B cell (primary cell): Measurements from ENCODE around the gene B9D2. TPM values are rescaled to one million over a fixed set of nuclear protein-coding genes. Genes with fewer than 3 reads are reported as not detected.
"Not testable (repeated sequence)": the region's sequence is repeated elsewhere in the genome, so short reads cannot be mapped to it uniquely, and the experiment has no call there.

Source experiments
- ATAC-seq: fragments of 200-7000 bp; cut with Tn5 transposase; one replicate; pipeline ENCODE4 v1.10.0; 2021; ENCODE audit warnings: low read depth, mild to moderate bottlenecking, moderate number of reproducible peaks, moderate library complexity
- CTCF ChIA-PET: fragments of 350-600 bp; sonication (Branson Sonifier 250); formaldehyde crosslinking; loops from one replicate; lab custom pipeline; 2021; ENCODE audit warnings: antibody characterized with exemption, inconsistent platforms; lab: Charles Lee
- POLR2A ChIA-PET: fragments of 350-600 bp; sonication (Branson Sonifier 250); formaldehyde crosslinking; loops from one replicate; lab custom pipeline; 2021; ENCODE audit warnings: antibody characterized with exemption; lab: Charles Lee
- DNase-seq: peaks from one replicate; pipeline ENCODE4 v3.0.0; 2013
- H2AFZ ChIP-seq: 2 replicates; pipeline ENCODE4 v1.6.1; 2012; ENCODE audit warnings: mild to moderate bottlenecking, low read depth, low read length; ENCODE audit not compliant: insufficient read depth, poor library complexity, severe bottlenecking
- H3K27ac ChIP-seq, 2 donors: 1 replicate in 1 of 2; 2 replicates in 1 of 2; pipeline ENCODE4 v1.5.1; 2012 to 2013; ENCODE audit warnings: low read length in 2 of 2, mild to moderate bottlenecking in 2 of 2, moderate library complexity in 1 of 2
- H3K27me3 ChIP-seq, 4 experiments: fragments of 200-600 bp in 1 of 4; sonication (generic) in 1 of 4; replicated peaks in 1 of 4; 1 replicate in 2 of 4; 2 replicates in 2 of 4; pipeline versions ENCODE4 v1.6.1 to v1.7.0; 2013 to 2016; ENCODE audit warnings: low read length in 3 of 4, mild to moderate bottlenecking in 2 of 4, mixed read lengths in 1 of 4, moderate library complexity in 1 of 4; ENCODE audit not compliant: insufficient read depth in 4 of 4, control insufficient read depth in 3 of 4; ENCODE audit errors: control extremely low read depth in 1 of 4
- H3K36me3 ChIP-seq, 2 experiments: replicated peaks in 1 of 2; 1 replicate in 1 of 2; 2 replicates in 1 of 2; pipeline versions ENCODE4 v1.6.1 to v1.7.1; 2013; ENCODE audit warnings: low read length in 1 of 2; ENCODE audit not compliant: insufficient read depth in 2 of 2, control insufficient read depth in 1 of 2; ENCODE audit errors: control extremely low read depth in 1 of 2, extremely low read depth in 1 of 2
- H3K4me1 ChIP-seq, 2 donors: fragments of 200-600 bp in 1 of 2; sonication (generic) in 1 of 2; 1 replicate in 1 of 2; 2 replicates in 1 of 2; pipeline versions ENCODE4 v1.5.1 to v1.6.1; 2013 to 2017; ENCODE audit warnings: low read length in 2 of 2; ENCODE audit not compliant: control insufficient read depth in 2 of 2, insufficient read depth in 2 of 2
- H3K4me2 ChIP-seq: replicated peaks from 2 replicates; pipeline ENCODE3; 2012; ENCODE audit warnings: mild to moderate bottlenecking, low read depth, low read length; ENCODE audit not compliant: poor library complexity, severe bottlenecking
- H3K4me3 ChIP-seq, 5 experiments: fragments of 200-600 bp in 1 of 5; sonication (generic) in 1 of 5; 1 replicate in 3 of 5; 2 replicates in 2 of 5; pipeline versions ENCODE4 v1.5.1 to v1.7.0; 2011 to 2016; ENCODE audit warnings: low read length in 4 of 5, mild to moderate bottlenecking in 4 of 5, low read depth in 2 of 5, control low read depth in 1 of 5, moderate library complexity in 1 of 5; ENCODE audit not compliant: insufficient read depth in 1 of 5; ENCODE audit errors: control extremely low read depth in 1 of 5, extremely low read depth in 1 of 5
- H3K79me2 ChIP-seq: fragments of 200-600 bp; sonication (generic); one replicate; pipeline ENCODE4 v1.6.0; 2016; ENCODE audit warnings: low read length; ENCODE audit not compliant: control insufficient read depth, insufficient read depth
- H3K9ac ChIP-seq: fragments of 200-600 bp; sonication (generic); 2 replicates; pipeline ENCODE4 v1.6.1; 2017; ENCODE audit warnings: mild to moderate bottlenecking, low read length, moderate library complexity
- H3K9me3 ChIP-seq, 3 donors: one replicate each; pipeline versions ENCODE4 v1.6.1 to v1.7.1; 2013; ENCODE audit warnings: low read length in 2 of 3; ENCODE audit not compliant: control insufficient read depth in 2 of 3, insufficient read depth in 1 of 3; ENCODE audit errors: control extremely low read depth in 1 of 3
- H4K20me1 ChIP-seq: 2 replicates; pipeline ENCODE4 v1.6.0; 2012; ENCODE audit warnings: mild to moderate bottlenecking, low read length; ENCODE audit not compliant: insufficient read depth, control insufficient read depth, poor library complexity, severe bottlenecking
- H3K27ac Mint-ChIP-seq: one replicate; pipeline ENCODE4 v1.8.0; 2021; ENCODE audit warnings: mixed read lengths
- H3K27me3 Mint-ChIP-seq: one replicate; pipeline ENCODE4 v1.8.0; 2021; ENCODE audit warnings: mixed read lengths
- H3K4me1 Mint-ChIP-seq: one replicate; pipeline ENCODE4 v1.8.0; 2021; ENCODE audit warnings: mixed read lengths
- H3K4me3 Mint-ChIP-seq: one replicate; pipeline ENCODE4 v1.8.0; 2021; ENCODE audit warnings: mixed read lengths
- H3K9me3 Mint-ChIP-seq: one replicate; pipeline ENCODE4 v1.8.0; 2022; ENCODE audit warnings: mixed read lengths; ENCODE audit not compliant: insufficient read depth
- EZH2 ChIP-seq: IDR thresholded peaks from 2 replicates; pipeline ENCODE4 v1.6.1; 2012; ENCODE audit warnings: borderline replicate concordance, low read depth, mild to moderate bottlenecking, moderate library complexity, low read length; ENCODE audit not compliant: insufficient read depth, poor library complexity, severe bottlenecking
- WGBS: methylation state at CpG from one replicate; pipeline ENCODE4 v1.1.5; 2013; ENCODE audit warnings: missing lambda C conversion rate; ENCODE audit not compliant: insufficient coverage; 5-methylcytosine and 5-hydroxymethylcytosine counted together
- intact Hi-C: fragments of 100-400 bp; cut with micrococcal nuclease; formaldehyde crosslinking; loops from one replicate; pipeline ENCODE4 v1.10.0; 2022
- polyA plus RNA-seq: library from polyadenylated mRNA; depleted of rRNA; stranded (reverse); fragments of >200 nt; gene quantifications from 2 replicates; pipeline ENCODE4 v1.2.3, GENCODE V29; 2012
- total RNA-seq, 2 donors: library from RNA; stranded (reverse); fragments of 120-200 nt in 1 of 2; gene quantifications; 1 replicate in 1 of 2; 2 replicates in 1 of 2; pipeline versions ENCODE4 v1.2.3 to v1.2.4, GENCODE V29; 2013 to 2022
- TF ChIP-seq, protein P1 (sequence below): fragments of 200-600 bp; IDR thresholded peaks from one replicate; pipeline ENCODE4 v1.8.0; 2022; ENCODE audit warnings: antibody characterized with exemption, mild to moderate bottlenecking

B9D2 gene
- total and polyA plus RNA-seq, 2 donors (not counting 1 experiment from before 2014, with no cell fraction given): 9.9 to 17.5 TPM

DNA sequence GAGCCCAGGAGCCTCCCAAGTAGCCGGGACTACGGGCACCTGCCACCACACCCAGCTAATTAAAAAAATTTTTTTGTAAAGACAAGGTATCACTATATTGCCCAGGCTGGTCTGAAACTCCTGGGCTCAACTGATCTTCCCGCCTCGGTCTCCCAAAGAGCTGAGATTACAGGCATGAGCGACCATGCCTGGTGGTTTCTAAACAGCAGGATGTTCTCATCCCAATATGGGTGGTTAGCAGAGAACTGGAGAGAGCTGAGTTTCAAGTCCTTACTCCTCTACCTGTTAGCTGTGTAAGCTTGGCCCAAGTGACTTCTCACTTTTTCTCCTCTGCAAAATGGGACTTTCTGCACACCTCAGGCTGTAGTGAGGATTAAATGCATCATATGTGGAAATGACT lies 20.4 kb upstream of the B9D2 start:
- ATAC-seq: no peak
- no peak overlapping the region for H3K27ac ChIP-seq
- no peak overlapping the region for H3K4me2 ChIP-seq
- TF ChIP-seq EZH2: no peak
- TF ChIP-seq, protein P1, sequence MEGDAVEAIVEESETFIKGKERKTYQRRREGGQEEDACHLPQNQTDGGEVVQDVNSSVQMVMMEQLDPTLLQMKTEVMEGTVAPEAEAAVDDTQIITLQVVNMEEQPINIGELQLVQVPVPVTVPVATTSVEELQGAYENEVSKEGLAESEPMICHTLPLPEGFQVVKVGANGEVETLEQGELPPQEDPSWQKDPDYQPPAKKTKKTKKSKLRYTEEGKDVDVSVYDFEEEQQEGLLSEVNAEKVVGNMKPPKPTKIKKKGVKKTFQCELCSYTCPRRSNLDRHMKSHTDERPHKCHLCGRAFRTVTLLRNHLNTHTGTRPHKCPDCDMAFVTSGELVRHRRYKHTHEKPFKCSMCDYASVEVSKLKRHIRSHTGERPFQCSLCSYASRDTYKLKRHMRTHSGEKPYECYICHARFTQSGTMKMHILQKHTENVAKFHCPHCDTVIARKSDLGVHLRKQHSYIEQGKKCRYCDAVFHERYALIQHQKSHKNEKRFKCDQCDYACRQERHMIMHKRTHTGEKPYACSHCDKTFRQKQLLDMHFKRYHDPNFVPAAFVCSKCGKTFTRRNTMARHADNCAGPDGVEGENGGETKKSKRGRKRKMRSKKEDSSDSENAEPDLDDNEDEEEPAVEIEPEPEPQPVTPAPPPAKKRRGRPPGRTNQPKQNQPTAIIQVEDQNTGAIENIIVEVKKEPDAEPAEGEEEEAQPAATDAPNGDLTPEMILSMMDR: no peak
- no peak overlapping the region for H2AFZ ChIP-seq
- no peak overlapping the region for H3K4me3 ChIP-seq
- no peak for DNase-seq
- H3K27ac Mint-ChIP-seq: no peak overlapping the region
- ChIA-PET CTCF (interaction anchor here (0.7 to 1.1 kb wide), 2 partner anchors 28 to 75 kb away, joined by 3 read pairs; no protein-coding TSS in a partner anchor), POLR2A (no interaction called here)
- H3K9me3 Mint-ChIP-seq: no peaks in the 10 kb centered on the region
- WGBS: 25% methylated on average over 2 of the region's 5 CpGs
- peaks cover 0 to 25% of the 10 kb centered on the region in 2 experiments for H3K36me3 ChIP-seq
- no peaks in the 10 kb centered on the region for H3K79me2 ChIP-seq
- H3K27me3 Mint-ChIP-seq: no peaks in the 10 kb centered on the region
- intact Hi-C loops: no loop called here
- no peaks in the 10 kb centered on the region for H3K4me1 ChIP-seq
- no peaks in the 10 kb centered on the region for H3K27me3 ChIP-seq
- no peak overlapping the region for H3K9ac ChIP-seq
- H3K4me1 Mint-ChIP-seq: no peaks in the 10 kb centered on the region
- no peak overlapping the region for H3K4me3 Mint-ChIP-seq
- H3K9me3 ChIP-seq: no peaks in the 10 kb centered on the region
- no peaks in the 10 kb centered on the region for H4K20me1 ChIP-seq

DNA sequence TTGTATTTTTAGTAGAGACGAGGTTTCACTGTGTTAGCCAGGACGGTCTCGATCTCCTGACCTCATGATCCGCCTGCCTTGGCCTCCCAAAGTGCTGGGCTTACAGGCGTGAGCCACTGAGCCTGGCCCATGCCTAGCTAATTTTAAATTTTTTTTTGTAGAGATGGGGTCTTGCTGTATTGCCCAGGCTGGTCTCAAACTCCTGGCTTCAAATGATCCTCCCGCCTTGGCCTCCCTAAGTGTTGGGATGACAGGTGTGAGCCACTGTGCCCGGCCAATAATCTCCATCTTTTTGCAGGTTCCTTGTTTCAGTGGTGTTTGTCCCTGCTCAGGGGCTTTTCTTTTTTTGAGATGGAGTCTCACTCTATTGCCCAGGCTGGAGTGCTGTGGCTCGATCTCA lies 17.6 kb upstream of the B9D2 start:
- H3K9ac ChIP-seq, intact Hi-C loops, H3K36me3 ChIP-seq, H3K4me2 ChIP-seq, H3K79me2 ChIP-seq, H3K27ac Mint-ChIP-seq, H4K20me1 ChIP-seq, ATAC-seq, H3K9me3 ChIP-seq, POLR2A ChIA-PET, H3K4me3 ChIP-seq, H3K9me3 Mint-ChIP-seq, H3K27me3 ChIP-seq, CTCF ChIA-PET, H3K27ac ChIP-seq, H3K4me3 Mint-ChIP-seq, H2AFZ ChIP-seq, H3K27me3 Mint-ChIP-seq, DNase-seq: not testable (repeated sequence)
- peaks cover 19% of the 10 kb centered on the region for H3K4me1 Mint-ChIP-seq
- peaks cover 12 to 17% of the 10 kb centered on the region in 2 donors for H3K4me1 ChIP-seq
- WGBS: 100% methylated on average over 7 of the region's 8 CpGs
